CD4-positive, alpha-beta T cell treated with Interleukin-15 for 4 hours (primary cell): Measurements from ENCODE around the gene FHOD1.

ENCODE experiments used
- DNase-seq: peaks from one replicate; pipeline ENCODE4 v3.0.0-alpha.2; 2020; ENCODE audit warnings: low spot score

FHOD1 gene

GRCh38 chr16:67247192-67248072 lies at the start of gene FHOD1:
TSS of gene FHOD1 (minus strand) at chr16:67247481. CDS start at chr16:67247410, 71 bp downstream.
- DNase-seq, result peak; percentile 95

- DNase-seq, result no peak
Observed at GRCh38 chr16:67296420-67296819, 49.1 kb upstream of the FHOD1 start.

- DNase-seq, result no peak
Observed at GRCh38 chr16:67294938-67295361, 47.7 kb upstream of the FHOD1 start.

GRCh38 chr16:67294171-67294757 lies 47.0 kb upstream of the FHOD1 start:
- no peak for DNase-seq

GRCh38 chr16:67291461-67291860 lies 44.2 kb upstream of the FHOD1 start:
- no peak for DNase-seq

- no peak for DNase-seq
Observed at GRCh38 chr16:67287960-67288359, 40.7 kb upstream of the FHOD1 start.

- DNase-seq, result no peak
Observed at GRCh38 chr16:67286441-67287235, 39.4 kb upstream of the FHOD1 start.

- DNase-seq, result no peak
Observed at GRCh38 chr16:67284699-67285646, 37.7 kb upstream of the FHOD1 start.

GRCh38 chr16:67283826-67284555 lies 36.7 kb upstream of the FHOD1 start:
- DNase-seq, result no peak

GRCh38 chr16:67283039-67283825 lies 36.0 kb upstream of the FHOD1 start:
- DNase-seq, result no peak

- DNase-seq, result no peak
Observed at GRCh38 chr16:67282447-67282805, 35.1 kb upstream of the FHOD1 start.

- no peak for DNase-seq
Observed at GRCh38 chr16:67281536-67282446, 34.5 kb upstream of the FHOD1 start.

- no peak for DNase-seq
Observed at GRCh38 chr16:67280090-67281015, 33.1 kb upstream of the FHOD1 start.

GRCh38 chr16:67279296-67280089 lies 32.2 kb upstream of the FHOD1 start, which contains the start of gene PLEKHG4:
TSS of gene PLEKHG4 (plus strand) at chr16:67279532. CDS start at chr16:67280045, 513 bp downstream.
- peak; percentile 86 for DNase-seq

- peak; percentile 32 for DNase-seq
Observed at GRCh38 chr16:67278773-67279295, 31.6 kb upstream of the FHOD1 start.

- DNase-seq, result no peak
Observed at GRCh38 chr16:67277999-67278772, 30.9 kb upstream of the FHOD1 start.
